OCI-LY7 (cell line): ENCODE results near the gene ARHGAP28. TPM values are rescaled to one million over a fixed set of nuclear protein-coding genes. Genes with fewer than 3 reads are reported as not detected.

ENCODE experiments used
- BruUV-seq: library from RNA; stranded (reverse); fragments of 400-500 nt; replicated peaks from 2 replicates; lab custom pipeline; 2021; lab: Mats Ljungman, UMichigan
- CTCF ChIA-PET: fragments of 300-600 bp; sonication (Branson Sonifier 250); formaldehyde crosslinking; loops from one replicate; lab custom pipeline; 2022; ENCODE audit warnings: antibody characterized with exemption; ENCODE audit not compliant: unreplicated experiment; lab: Charles Lee
- POLR2A ChIA-PET: fragments of 300-600 bp; sonication (Branson Sonifier 250); formaldehyde crosslinking; loops from one replicate; lab custom pipeline; 2022; ENCODE audit warnings: antibody characterized with exemption; lab: Charles Lee
- DNase-seq: peaks from one replicate; pipeline ENCODE4 v3.0.0-alpha.2; 2015; ENCODE audit warnings: low spot score
- H2AFZ ChIP-seq: fragments of 200-600 bp; sonication (generic), shearing (Covaris generic); 2 replicates; pipeline ENCODE4 v1.6.1; 2014; ENCODE audit warnings: mild to moderate bottlenecking, antibody characterized with exemption, low read length, moderate library complexity
- H3K27ac ChIP-seq: fragments of 200-600 bp; sonication (generic); 2 replicates; pipeline ENCODE4 v1.5.1; 2014; ENCODE audit warnings: mixed run types, low read depth, mild to moderate bottlenecking, moderate library complexity, low read length, inconsistent platforms; ENCODE audit not compliant: poor library complexity, severe bottlenecking
- H3K36me3 ChIP-seq: fragments of 200-600 bp; sonication (generic); 2 replicates; pipeline ENCODE4 v1.6.1; 2014; ENCODE audit warnings: mild to moderate bottlenecking, antibody characterized with exemption, low read length, moderate library complexity, mixed read lengths; ENCODE audit not compliant: insufficient read depth
- H3K4me1 ChIP-seq: fragments of 200-600 bp; sonication (generic); 2 replicates; pipeline ENCODE4 v1.5.1; 2014; ENCODE audit warnings: mild to moderate bottlenecking, low read length; ENCODE audit not compliant: insufficient read depth, poor library complexity, severe bottlenecking
- H3K4me2 ChIP-seq: fragments of 200-600 bp; sonication (generic); 2 replicates; pipeline ENCODE4 v1.6.1; 2014; ENCODE audit warnings: mild to moderate bottlenecking, low read length
- H3K4me3 ChIP-seq: fragments of 200-600 bp; sonication (generic); 2 replicates; pipeline ENCODE4 v1.5.1; 2014; ENCODE audit warnings: mild to moderate bottlenecking, low read depth, low read length; ENCODE audit not compliant: poor library complexity, severe bottlenecking
- H3K79me2 ChIP-seq: fragments of 200-600 bp; sonication (generic); 2 replicates; pipeline ENCODE4 v1.6.1; 2016; ENCODE audit warnings: low read depth, mild to moderate bottlenecking, low read length, moderate library complexity, mixed read lengths; ENCODE audit not compliant: insufficient read depth
- H3K9me2 ChIP-seq: fragments of 200-600 bp; sonication (generic); 2 replicates; pipeline ENCODE4 v1.6.1; 2016; ENCODE audit warnings: mild to moderate bottlenecking, low read length, mixed read lengths; ENCODE audit not compliant: insufficient read depth
- H3K9me3 ChIP-seq: fragments of 200-600 bp; sonication (generic); 2 replicates; pipeline ENCODE4 v1.6.1; 2014; ENCODE audit warnings: mild to moderate bottlenecking, mixed run types, low read length, mixed read lengths
- H4K20me1 ChIP-seq: fragments of 200-600 bp; sonication (generic); 2 replicates; pipeline ENCODE4 v1.6.1; 2014; ENCODE audit warnings: mild to moderate bottlenecking, antibody characterized with exemption, low read length, moderate library complexity, mixed read lengths; ENCODE audit not compliant: insufficient read depth
- CTCF ChIP-seq: fragments of 200-600 bp; sonication (generic); conservative IDR thresholded peaks from 2 replicates; pipeline ENCODE4 v1.5.1; 2014; ENCODE audit warnings: mild to moderate bottlenecking, antibody characterized with exemption, low read length, moderate library complexity, mixed read lengths
- EZH2phosphoT487 ChIP-seq: fragments of 200-600 bp; sonication (generic); IDR thresholded peaks from 2 replicates; pipeline ENCODE4 v1.6.1; 2018; ENCODE audit warnings: low read depth, borderline replicate concordance, mild to moderate bottlenecking, mixed run types, antibody characterized with exemption, low read length, moderate library complexity, mixed read lengths
- intact Hi-C: fragments of 100-400 bp; cut with micrococcal nuclease; formaldehyde crosslinking; loops from one replicate; pipeline ENCODE4 v1.10.0; 2022; ENCODE audit not compliant: unreplicated experiment
- total RNA-seq, 2 experiments: library from RNA; depleted of rRNA in 1 of 2; stranded (reverse); fragments of >200 nt in 1 of 2; shearing (Covaris generic) in 1 of 2; gene quantifications; 2 replicates each; pipeline ENCODE4 v1.2.3, GENCODE V29; 2014 to 2022

ARHGAP28 gene
- total RNA-seq, 2 experiments from 2014 or later, result not detected

- no peak for DNase-seq
- H3K4me3 ChIP-seq, result no peak overlapping the region
- no peaks in the 10 kb centered on the region for H4K20me1 ChIP-seq
- TF ChIP-seq CTCF (no peak), EZH2phosphoT487 (no peak)
- no peaks in the 10 kb centered on the region for H3K36me3 ChIP-seq
- no peaks in the 10 kb centered on the region for H3K79me2 ChIP-seq
- H3K4me2 ChIP-seq, result no peak overlapping the region
- POLR2A ChIA-PET, result interaction anchor here (0.5 kb wide), 1 partner anchor 174 kb away, joined by 3 read pairs; no protein-coding TSS in a partner anchor
- CTCF ChIA-PET, result no interaction called here
- H2AFZ ChIP-seq, result no peak overlapping the region
- BruUV-seq, result no TSS peak
- no peak overlapping the region for H3K27ac ChIP-seq
- H3K4me1 ChIP-seq, result no peaks in the 10 kb centered on the region
- H3K9me3 ChIP-seq, result no peaks in the 10 kb centered on the region
- H3K9me2 ChIP-seq, result no peaks in the 10 kb centered on the region
- intact Hi-C loops, result no loop called here
These were observed 12.3 kb downstream of the ARHGAP28 start for GRCh38 chr18:6741786-6742185.

- H3K4me1 ChIP-seq, result no peaks in the 10 kb centered on the region
- H2AFZ ChIP-seq, result no peak overlapping the region
- POLR2A ChIA-PET, result no interaction called here
- DNase-seq, result no peak
- intact Hi-C loops, result no loop called here
- no peak overlapping the region for H3K4me3 ChIP-seq
- H3K4me2 ChIP-seq, result no peak overlapping the region
- no peaks in the 10 kb centered on the region for H3K9me2 ChIP-seq
- CTCF ChIA-PET, result no interaction called here
- H3K9me3 ChIP-seq, result no peaks in the 10 kb centered on the region
- no peak overlapping the region for H3K27ac ChIP-seq
- no peak for TF ChIP-seq CTCF
- no peak for TF ChIP-seq EZH2phosphoT487
- H3K79me2 ChIP-seq, result no peaks in the 10 kb centered on the region
- no peaks in the 10 kb centered on the region for H4K20me1 ChIP-seq
- H3K36me3 ChIP-seq, result no peaks in the 10 kb centered on the region
- BruUV-seq, result no TSS peak
These were observed 14.5 kb downstream of the ARHGAP28 start for GRCh38 chr18:6743999-6744398.

GRCh38 chr18:6744816-6745455 lies 15.4 kb downstream of the ARHGAP28 start:
- Histone ChIP-seq H3K36me3 (no peaks in the 10 kb centered on the region), H3K9me3 (no peaks in the 10 kb centered on the region), H3K9me2 (no peaks in the 10 kb centered on the region), H3K79me2 (no peaks in the 10 kb centered on the region), H3K27ac (no peak overlapping the region), H3K4me3 (no peak overlapping the region), H2AFZ (no peak overlapping the region), H3K4me1 (no peaks in the 10 kb centered on the region), H4K20me1 (no peaks in the 10 kb centered on the region), H3K4me2 (no peak overlapping the region)
- CTCF ChIA-PET, result no interaction called here
- no peak for TF ChIP-seq EZH2phosphoT487
- no peak for TF ChIP-seq CTCF
- DNase-seq, result no peak
- intact Hi-C loops, result no loop called here
- POLR2A ChIA-PET, result no interaction called here
- no TSS peak for BruUV-seq
